HG03175 (cell line): Measurements from ENCODE around the gene FOXK1.
"Not testable (repeated sequence)": the region's sequence is repeated elsewhere in the genome, so short reads cannot be mapped to it uniquely, and the experiment has no call there.

Experiments
- ATAC-seq: cut with Tn5 transposase; IDR thresholded peaks from one replicate; pipeline ENCODE4 v1.9.1; 2021; ENCODE audit warnings: mild to moderate bottlenecking, moderate library complexity; ENCODE audit not compliant: unreplicated experiment

The FOXK1 gene

DNA sequence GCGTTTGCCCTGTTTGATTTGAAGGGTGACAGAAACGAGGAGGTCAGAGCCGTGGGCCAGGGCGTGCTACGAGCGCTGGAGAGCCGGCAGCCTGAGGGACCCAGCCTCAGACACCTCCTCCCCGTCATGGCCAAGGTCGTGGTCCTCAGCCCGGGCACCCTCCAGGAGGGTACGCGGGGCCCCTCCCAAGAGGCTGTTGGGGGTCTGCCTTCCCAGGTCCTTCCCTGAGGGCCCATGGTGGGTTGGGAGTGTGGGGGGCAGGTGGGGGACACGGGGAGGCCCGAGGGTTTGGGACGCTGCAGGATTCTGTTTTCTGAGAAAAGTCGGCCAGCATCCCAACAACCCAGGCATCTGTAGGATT, 101.2 kb downstream of the FOXK1 start:
- ATAC-seq = no peak

DNA sequence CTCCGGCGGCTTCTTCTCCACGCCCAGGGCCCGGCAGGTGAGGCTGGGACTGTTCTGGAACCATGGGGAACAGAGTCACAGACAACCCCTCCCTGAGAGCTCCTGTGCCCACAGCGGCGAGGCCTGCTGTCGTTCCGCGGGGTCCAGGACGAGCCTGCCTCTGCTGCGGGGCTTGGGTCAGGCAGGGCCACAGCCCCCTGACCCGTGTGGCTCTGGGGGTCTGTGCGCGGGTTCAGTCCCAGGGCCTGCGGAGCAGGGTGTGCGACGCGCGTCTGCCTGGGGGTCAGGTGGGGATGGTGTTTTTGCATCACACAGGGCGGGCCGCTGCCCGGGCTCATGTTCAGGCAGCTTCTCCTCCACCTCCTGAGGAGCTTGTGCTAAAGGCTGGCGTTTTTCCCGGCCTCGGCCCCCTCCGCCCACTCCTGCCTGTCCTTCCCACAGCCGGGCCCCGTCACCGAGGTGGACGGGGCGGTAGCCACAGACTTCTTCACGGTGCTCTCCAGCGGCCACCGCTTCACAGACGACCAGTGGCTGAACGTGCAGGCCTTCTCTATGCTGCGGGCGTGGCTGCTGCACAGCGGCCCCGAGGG, 101.8 kb downstream of the FOXK1 start:
- no peak for ATAC-seq

DNA sequence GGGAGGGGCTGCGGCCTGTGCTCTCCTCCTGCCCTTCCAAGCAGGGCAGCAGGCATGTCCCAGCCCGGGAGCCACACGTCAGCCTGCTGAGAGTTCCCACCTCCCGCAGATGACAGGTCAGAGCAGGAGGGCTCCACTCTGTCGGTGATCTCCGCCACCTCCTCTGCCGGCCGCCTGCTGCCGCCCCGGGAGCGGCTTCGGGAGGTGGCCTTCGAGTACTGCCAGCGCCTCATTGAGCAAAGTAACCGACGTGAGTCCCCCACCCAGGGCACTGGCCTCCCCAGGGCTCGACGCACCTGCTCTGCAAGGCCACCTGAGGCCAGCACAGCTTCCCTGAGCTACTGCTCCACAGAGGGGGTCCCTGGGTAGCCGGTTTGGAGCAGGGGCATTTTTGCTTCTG, 102.7 kb downstream of the FOXK1 start:
- ATAC-seq = no peak

- ATAC-seq = no peak
These were observed 103.3 kb downstream of the FOXK1 start for GRCh38 chr7:4785371-4785770.

GRCh38 chr7:4786015-4786414, 103.9 kb downstream of the FOXK1 start:
- no peak for ATAC-seq

- no peak for ATAC-seq
These were observed 105.4 kb downstream of the FOXK1 start for GRCh38 chr7:4787541-4787940.

- no peak for ATAC-seq
These were observed 106.0 kb downstream of the FOXK1 start for GRCh38 chr7:4787947-4788626.

DNA sequence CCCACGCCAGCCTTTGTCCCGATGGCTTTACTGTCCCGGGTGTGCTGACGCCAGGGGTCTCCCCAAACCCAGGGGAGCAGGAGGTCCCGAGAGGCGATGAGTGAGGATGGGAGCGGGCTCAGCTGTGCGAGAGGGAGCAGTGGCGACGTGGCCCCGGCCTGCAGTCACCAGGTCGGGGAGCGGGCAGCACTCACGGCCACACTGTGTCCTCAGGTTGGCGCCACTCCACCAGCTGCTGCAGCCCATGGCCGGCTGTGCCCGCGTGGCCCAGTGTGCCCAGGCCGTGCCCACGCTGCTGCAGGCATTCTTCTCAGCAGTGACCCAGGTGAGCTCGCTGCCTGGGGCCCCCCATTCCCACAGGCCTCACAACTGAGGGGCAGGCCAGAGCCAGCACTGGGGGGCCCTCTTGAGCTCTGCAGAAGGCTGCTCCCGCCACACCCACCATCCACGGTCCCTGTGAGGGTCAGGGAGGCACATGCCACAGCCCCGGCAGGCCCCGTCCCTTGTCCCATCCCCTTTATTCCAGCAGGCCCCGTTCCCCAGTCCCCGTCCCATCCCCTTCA, 106.6 kb downstream of the FOXK1 start:
- ATAC-seq = no peak

- no peak for ATAC-seq
These were observed 107.3 kb downstream of the FOXK1 start for GRCh38 chr7:4789194-4790077.

DNA sequence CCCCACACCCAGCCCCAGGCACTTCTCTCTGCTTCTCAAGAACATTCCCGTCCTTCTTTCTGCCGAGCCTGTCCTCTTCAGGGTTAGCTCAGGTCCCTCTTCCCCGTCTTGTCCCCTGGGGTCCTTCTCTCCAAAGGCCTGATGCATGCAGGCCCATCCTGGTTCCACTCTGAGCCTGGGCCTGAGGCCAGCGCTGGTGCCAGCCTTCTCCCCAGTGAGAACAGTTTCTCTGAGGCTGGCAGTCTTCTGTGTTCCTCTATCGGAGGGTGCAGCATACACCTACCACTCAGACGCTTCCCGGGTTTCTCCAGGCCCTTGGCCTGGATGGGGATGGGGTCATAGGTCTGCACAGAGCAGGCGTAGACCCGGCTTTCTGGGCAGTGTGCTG, 108.0 kb downstream of the FOXK1 start:
- ATAC-seq = no peak

DNA sequence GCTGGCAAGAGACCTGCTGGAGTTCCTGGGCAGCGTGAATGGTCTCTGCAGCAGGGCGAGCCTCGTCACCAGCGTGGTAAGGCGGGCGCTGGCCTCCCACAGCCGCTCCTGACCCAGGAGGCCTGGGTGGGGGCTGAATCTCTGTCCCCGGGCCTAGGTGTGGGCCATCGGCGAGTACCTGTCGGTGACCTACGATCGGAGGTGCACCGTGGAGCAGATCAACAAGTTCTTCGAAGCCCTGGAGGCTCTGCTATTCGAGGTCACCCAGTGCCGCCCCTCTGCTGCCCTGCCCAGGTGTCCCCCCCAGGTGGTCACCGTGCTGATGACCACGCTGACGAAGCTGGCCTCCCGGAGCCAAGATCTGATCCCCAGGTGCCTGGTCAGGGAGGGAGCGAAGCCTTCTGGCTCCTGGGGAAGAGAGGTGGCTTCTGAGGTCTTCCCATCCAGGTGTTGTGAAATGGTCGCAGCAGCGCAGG, 108.5 kb downstream of the FOXK1 start:
- ATAC-seq = no peak

DNA sequence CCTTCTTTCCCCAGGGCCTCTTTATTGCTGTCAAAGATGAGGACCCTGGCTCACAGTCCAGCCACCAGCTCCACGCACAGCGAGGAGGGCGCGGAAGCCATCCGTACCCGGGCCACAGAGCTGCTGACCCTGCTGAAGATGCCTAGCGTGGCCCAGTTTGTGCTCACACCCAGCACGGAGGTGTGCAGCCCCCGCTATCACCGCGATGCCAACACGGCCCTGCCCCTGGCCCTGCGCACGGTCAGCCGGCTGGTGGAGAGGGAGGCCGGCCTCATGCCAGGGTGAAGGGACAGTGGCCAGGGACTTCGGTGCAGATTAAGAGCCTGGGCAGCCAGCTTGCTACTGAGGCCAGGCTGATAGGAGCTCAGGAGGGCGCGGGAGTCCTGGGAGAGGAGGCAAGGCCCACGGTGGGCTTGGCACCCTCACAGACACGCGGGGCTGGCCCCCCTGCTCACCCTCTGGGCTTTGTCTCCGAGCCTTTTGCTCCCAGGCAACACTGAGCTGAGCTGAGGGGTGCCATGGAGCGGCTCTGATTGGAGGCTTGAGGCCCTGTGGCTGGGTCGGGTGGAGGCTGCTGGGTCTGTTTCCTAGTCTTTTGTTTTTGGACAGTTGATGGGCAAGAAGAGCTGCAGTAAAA, 109.1 kb downstream of the FOXK1 start:
- no peak for ATAC-seq

DNA sequence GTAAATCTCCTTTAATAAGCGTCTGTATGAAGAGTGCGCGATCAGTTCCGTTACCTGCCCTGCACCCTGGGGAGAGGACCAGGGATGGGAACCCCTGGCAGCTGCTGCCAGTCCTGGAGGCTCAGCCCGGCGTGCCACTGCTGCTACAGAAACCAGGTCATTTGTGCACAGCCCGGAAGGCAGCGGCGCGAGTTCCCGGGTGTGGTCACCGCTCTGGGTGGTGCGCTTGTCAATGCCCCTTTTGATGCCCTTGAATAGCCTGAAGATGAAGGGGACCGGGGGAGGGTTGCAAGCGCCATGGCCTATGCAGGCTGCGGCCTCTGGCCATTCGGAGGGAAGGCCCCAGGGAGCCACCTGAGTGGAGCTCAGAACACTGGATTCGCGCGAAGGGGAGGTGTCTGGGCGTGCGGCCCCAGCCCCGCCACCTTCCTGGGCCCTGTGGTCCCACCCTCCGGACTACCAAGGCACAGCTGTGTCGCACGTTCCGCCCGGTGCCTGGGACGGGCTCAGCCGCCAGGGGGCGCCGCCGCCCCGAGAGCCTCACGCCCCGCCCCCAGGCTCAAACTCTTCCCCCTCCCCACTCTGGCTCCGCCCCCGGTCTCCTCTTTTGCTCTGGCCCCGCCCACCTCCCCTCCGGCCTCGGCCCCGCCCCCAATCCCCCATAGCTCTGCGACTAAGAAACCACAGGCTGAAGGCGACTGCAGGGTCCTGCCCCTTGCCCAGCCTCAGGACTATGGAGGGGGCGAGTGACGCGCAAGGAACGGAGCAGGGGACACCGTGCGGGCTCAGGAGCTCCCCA, 109.8 kb downstream of the FOXK1 start:
- no peak for ATAC-seq

DNA sequence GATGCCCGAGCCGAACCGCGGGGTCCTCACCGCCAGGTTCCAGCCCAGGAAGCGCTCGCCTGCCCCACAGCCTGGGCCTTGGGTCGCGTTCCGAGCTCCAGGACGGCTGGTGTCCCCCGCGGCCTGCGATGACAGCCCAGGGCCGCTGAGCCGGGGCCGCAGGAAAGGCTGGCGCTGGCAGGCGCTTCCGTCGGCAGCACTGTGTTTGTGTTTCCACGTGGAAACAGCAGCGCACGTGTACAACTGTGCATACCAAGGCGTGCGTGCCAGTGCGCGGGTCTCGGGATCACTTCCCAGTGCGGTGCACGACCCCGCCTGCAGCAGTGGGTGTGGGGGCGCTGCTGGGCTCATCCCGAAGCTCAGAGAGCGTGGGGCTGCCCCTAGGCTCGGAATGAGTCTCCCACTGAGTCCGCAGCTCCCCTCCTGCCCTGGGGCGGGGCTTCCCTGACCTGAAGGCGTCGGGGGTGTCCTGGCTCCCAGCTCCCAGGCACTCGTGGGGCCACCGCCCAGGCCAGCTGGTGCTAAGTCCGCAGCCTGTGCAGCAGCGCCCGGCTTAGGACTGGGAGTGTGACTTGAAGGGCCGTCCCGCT, 110.5 kb downstream of the FOXK1 start:
- no peak for ATAC-seq

- not testable (repeated sequence) for ATAC-seq
These were observed 111.4 kb downstream of the FOXK1 start for GRCh38 chr7:4793385-4793993.

- ATAC-seq = not testable (repeated sequence)
These were observed 112.1 kb downstream of the FOXK1 start for GRCh38 chr7:4794171-4794570.

DNA sequence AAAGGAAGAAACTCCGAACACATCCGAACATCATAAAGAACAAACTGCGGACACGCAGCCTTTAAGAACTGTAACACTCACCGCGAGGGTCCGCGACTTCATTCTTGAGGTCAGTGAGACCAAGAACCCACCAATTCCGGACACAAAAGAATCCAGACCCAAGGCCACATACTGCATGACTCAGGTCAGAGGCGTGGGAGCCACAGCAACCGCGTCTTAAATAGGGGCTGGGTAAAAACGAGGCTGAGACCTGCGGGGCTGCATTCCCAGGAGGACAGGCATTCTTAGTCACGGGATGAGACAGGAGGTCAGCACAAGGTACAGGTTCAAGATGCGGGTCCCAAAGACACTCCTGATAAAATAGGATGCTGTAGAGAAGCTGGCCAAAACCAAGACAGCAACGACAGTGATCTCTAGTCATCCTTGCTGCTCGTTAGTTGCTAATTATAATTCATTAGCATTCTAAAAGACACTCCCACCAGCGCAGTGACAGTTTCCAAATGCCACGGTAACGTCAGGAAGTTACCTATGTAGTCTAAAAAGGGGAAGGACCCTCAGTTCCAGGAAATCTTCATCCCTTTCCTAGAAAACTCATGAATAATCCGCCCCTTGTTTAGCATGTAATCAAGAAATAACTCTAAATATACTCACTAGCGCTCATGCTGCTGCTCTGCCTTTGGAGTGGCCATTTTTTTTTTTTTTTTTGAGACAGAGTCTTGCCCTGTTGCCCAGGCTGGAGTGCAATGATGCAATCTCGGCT, 112.7 kb downstream of the FOXK1 start:
- no peak for ATAC-seq

DNA sequence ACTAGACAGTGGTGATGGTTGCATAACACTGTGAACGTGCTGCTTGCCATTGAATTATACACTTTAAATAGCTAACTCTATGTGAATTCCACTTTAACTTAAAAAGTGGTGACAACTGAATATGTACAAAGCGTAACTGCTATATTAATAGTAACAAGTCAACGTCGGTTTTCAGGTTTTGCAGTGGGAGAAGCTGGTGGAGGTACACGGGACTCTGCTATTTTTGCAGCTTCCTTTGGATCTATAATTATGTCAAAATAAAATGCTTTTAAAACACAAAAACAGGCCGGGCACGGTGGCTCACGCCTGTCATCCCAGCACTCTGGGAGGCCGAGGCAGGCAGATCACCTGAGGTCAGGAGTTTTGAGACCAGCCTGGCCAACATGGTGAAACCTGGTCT, 114.4 kb downstream of the FOXK1 start:
- no peak for ATAC-seq
